Central memory CD8-positive, alpha-beta T cell (primary cell): ENCODE data around the gene CFAP20DC.

Source experiments
- ATAC-seq: fragments of 150-1000 bp; cut with Tn5 transposase; replicated peaks from 2 replicates; pipeline ENCODE4 v1.10.0; 2022; ENCODE audit warnings: mild to moderate bottlenecking, moderate FRiP score, moderate number of reproducible peaks; ENCODE audit not compliant: poor library complexity, severe bottlenecking; ENCODE audit errors: extremely low read depth
- DNase-seq, 2 donors: peaks; one replicate each; pipeline ENCODE4 v3.0.0; 2021; ENCODE audit warnings: low spot score in 2 of 2
- H3K27ac Mint-ChIP-seq: one replicate; pipeline ENCODE4 v1.8.0; 2022; ENCODE audit warnings: low read depth, mild to moderate bottlenecking, moderate library complexity, mixed read lengths
- H3K27me3 Mint-ChIP-seq: one replicate; pipeline ENCODE4 v1.8.0; 2022; ENCODE audit warnings: mixed read lengths
- H3K36me3 Mint-ChIP-seq: one replicate; pipeline ENCODE4 v1.8.0; 2022; ENCODE audit warnings: mild to moderate bottlenecking, moderate library complexity, mixed read lengths; ENCODE audit not compliant: insufficient read depth
- H3K4me1 Mint-ChIP-seq: one replicate; pipeline ENCODE4 v1.8.0; 2022; ENCODE audit warnings: mixed read lengths
- H3K4me3 Mint-ChIP-seq: one replicate; pipeline ENCODE4 v1.8.0; 2022; ENCODE audit warnings: mild to moderate bottlenecking, moderate library complexity, mixed read lengths
- H3K9me3 Mint-ChIP-seq: one replicate; pipeline ENCODE4 v1.8.0; 2022; ENCODE audit warnings: mixed read lengths

Gene CFAP20DC

GRCh38 chr3:59013611-59014010 is 36.2 kb downstream of the CFAP20DC start:
- Mint-ChIP-seq H3K9me3 (no peaks in the 10 kb centered on the region), H3K27ac (no peak overlapping the region), H3K27me3 (peaks cover 6% of the 10 kb centered on the region), H3K36me3 (no peaks in the 10 kb centered on the region), H3K4me3 (no peak overlapping the region), H3K4me1 (no peaks in the 10 kb centered on the region)
- DNase-seq (no peak), ATAC-seq (no peak)

- no peak for DNase-seq
- H3K36me3 Mint-ChIP-seq: no peaks in the 10 kb centered on the region
- H3K27me3 Mint-ChIP-seq: peaks cover 6% of the 10 kb centered on the region
- no peaks in the 10 kb centered on the region for H3K9me3 Mint-ChIP-seq
- H3K4me3 Mint-ChIP-seq: no peak overlapping the region
- no peaks in the 10 kb centered on the region for H3K4me1 Mint-ChIP-seq
- no peak for ATAC-seq
- H3K27ac Mint-ChIP-seq: no peak overlapping the region
Observed at GRCh38 chr3:59006634-59007517, 42.9 kb downstream of the CFAP20DC start.

GRCh38 chr3:59001675-59002074 is 48.1 kb downstream of the CFAP20DC start:
- Mint-ChIP-seq H3K4me1 (no peaks in the 10 kb centered on the region), H3K27me3 (no peaks in the 10 kb centered on the region), H3K9me3 (no peaks in the 10 kb centered on the region), H3K4me3 (no peak overlapping the region), H3K36me3 (no peaks in the 10 kb centered on the region), H3K27ac (no peak overlapping the region)
- DNase-seq (no peak), ATAC-seq (no peak)

- H3K4me3 Mint-ChIP-seq: no peak overlapping the region
- H3K36me3 Mint-ChIP-seq: no peaks in the 10 kb centered on the region
- DNase-seq (no peak), ATAC-seq (no peak)
- H3K4me1 Mint-ChIP-seq: no peaks in the 10 kb centered on the region
- no peak overlapping the region for H3K27ac Mint-ChIP-seq
- H3K27me3 Mint-ChIP-seq: no peaks in the 10 kb centered on the region
- no peaks in the 10 kb centered on the region for H3K9me3 Mint-ChIP-seq
Observed at GRCh38 chr3:58999774-59000160, 50.1 kb downstream of the CFAP20DC start.

GRCh38 chr3:58999134-58999773 is 50.6 kb downstream of the CFAP20DC start:
- ATAC-seq (no peak), DNase-seq (no peak)
- Mint-ChIP-seq H3K9me3 (no peaks in the 10 kb centered on the region), H3K36me3 (no peaks in the 10 kb centered on the region), H3K4me3 (no peak overlapping the region), H3K4me1 (no peaks in the 10 kb centered on the region), H3K27me3 (no peaks in the 10 kb centered on the region), H3K27ac (no peak overlapping the region)

GRCh38 chr3:58998476-58999117 is 51.2 kb downstream of the CFAP20DC start:
- H3K4me3 Mint-ChIP-seq: no peak overlapping the region
- H3K27ac Mint-ChIP-seq: no peak overlapping the region

GRCh38 chr3:58996730-58997129 is 53.1 kb downstream of the CFAP20DC start:
- Mint-ChIP-seq H3K9me3 (no peaks in the 10 kb centered on the region), H3K4me1 (no peaks in the 10 kb centered on the region), H3K27ac (no peak overlapping the region), H3K27me3 (no peaks in the 10 kb centered on the region), H3K36me3 (no peaks in the 10 kb centered on the region), H3K4me3 (no peak overlapping the region)
- DNase-seq (no peak), ATAC-seq (no peak)

More at GRCh38 chr3:58998476-58999117, 51.2 kb downstream of the CFAP20DC start:
- Mint-ChIP-seq H3K9me3 (no peaks in the 10 kb centered on the region), H3K4me1 (no peaks in the 10 kb centered on the region), H3K36me3 (no peaks in the 10 kb centered on the region), H3K27me3 (no peaks in the 10 kb centered on the region)
- DNase-seq (no peak), ATAC-seq (no peak)

- DNase-seq: no peak
- Mint-ChIP-seq H3K9me3 (no peaks in the 10 kb centered on the region), H3K4me3 (no peak overlapping the region), H3K4me1 (no peaks in the 10 kb centered on the region), H3K27me3 (no peaks in the 10 kb centered on the region), H3K27ac (no peak overlapping the region), H3K36me3 (peaks cover 2% of the 10 kb centered on the region)
- ATAC-seq: no peak
Observed at GRCh38 chr3:58994746-58995330, 55.0 kb downstream of the CFAP20DC start.

GRCh38 chr3:58993547-58993946 is 56.3 kb downstream of the CFAP20DC start:
- peaks cover 2% of the 10 kb centered on the region for H3K36me3 Mint-ChIP-seq
- H3K27ac Mint-ChIP-seq: no peak overlapping the region
- no peak overlapping the region for H3K4me3 Mint-ChIP-seq
- no peak for ATAC-seq
- no peaks in the 10 kb centered on the region for H3K27me3 Mint-ChIP-seq
- no peaks in the 10 kb centered on the region for H3K4me1 Mint-ChIP-seq
- no peak for DNase-seq
- no peaks in the 10 kb centered on the region for H3K9me3 Mint-ChIP-seq

- no peak overlapping the region for H3K27ac Mint-ChIP-seq
- H3K4me1 Mint-ChIP-seq: no peaks in the 10 kb centered on the region
Observed at GRCh38 chr3:58991623-58992022, 58.2 kb downstream of the CFAP20DC start.

GRCh38 chr3:58991026-58991425 is 58.8 kb downstream of the CFAP20DC start:
- Mint-ChIP-seq H3K27me3 (no peaks in the 10 kb centered on the region), H3K27ac (no peak overlapping the region), H3K36me3 (peaks cover 2% of the 10 kb centered on the region), H3K4me1 (no peaks in the 10 kb centered on the region), H3K9me3 (no peaks in the 10 kb centered on the region), H3K4me3 (no peak overlapping the region)
- no peak for DNase-seq
- no peak for ATAC-seq

More at GRCh38 chr3:58991623-58992022, 58.2 kb downstream of the CFAP20DC start:
- Mint-ChIP-seq H3K27me3 (no peaks in the 10 kb centered on the region), H3K4me3 (no peak overlapping the region), H3K9me3 (no peaks in the 10 kb centered on the region), H3K36me3 (peaks cover 2% of the 10 kb centered on the region)
- no peak for DNase-seq
- ATAC-seq: no peak

GRCh38 chr3:58989955-58990354 is 59.9 kb downstream of the CFAP20DC start:
- DNase-seq: no peak
- Mint-ChIP-seq H3K4me3 (no peak overlapping the region), H3K9me3 (no peaks in the 10 kb centered on the region), H3K27me3 (no peaks in the 10 kb centered on the region), H3K36me3 (peaks cover 2% of the 10 kb centered on the region), H3K27ac (no peak overlapping the region), H3K4me1 (no peaks in the 10 kb centered on the region)
- no peak for ATAC-seq
